Testis (tissue), 3 donors: ENCODE results near the gene WLS. TPM values are rescaled to one million over a fixed set of nuclear protein-coding genes. Genes with fewer than 3 reads are reported as not detected.

ENCODE experiments used
- DNase-seq: peaks from one replicate; pipeline ENCODE4 v3.0.0-alpha.2; 2019
- H3K27ac ChIP-seq, 2 donors: fragments of 200-600 bp; sonication (generic); one replicate each; pipeline ENCODE4 v1.5.1; 2019
- H3K27me3 ChIP-seq: fragments of 200-600 bp; sonication (generic); one replicate; pipeline ENCODE4 v1.5.1; 2019
- H3K36me3 ChIP-seq: fragments of 200-600 bp; sonication (generic); one replicate; pipeline ENCODE4 v1.5.1; 2017; ENCODE audit warnings: low read depth; ENCODE audit errors: missing control alignments
- H3K4me1 ChIP-seq: fragments of 200-600 bp; sonication (generic); one replicate; pipeline ENCODE4 v1.5.1; 2019
- H3K4me3 ChIP-seq, 2 donors: fragments of 200-600 bp; sonication (generic); one replicate each; pipeline ENCODE4 v1.5.1; 2017 to 2019
- H3K9me3 ChIP-seq: fragments of 200-600 bp; sonication (generic); one replicate; pipeline ENCODE4 v1.5.1; 2017
- POLR2A ChIP-seq: fragments of 450-650 bp; IDR thresholded peaks from one replicate; pipeline ENCODE4 v1.6.1; 2017; ENCODE audit warnings: antibody characterized with exemption, mild to moderate bottlenecking, moderate library complexity
- WGBS, 2 donors: methylation state at CpG; one replicate each; pipeline ENCODE4 v1.1.5; 2018; 5-methylcytosine and 5-hydroxymethylcytosine counted together
- intact Hi-C: fragments of 100-400 bp; cut with DNase I; formaldehyde crosslinking; loops from one replicate; pipeline ENCODE4 v1.15.1; 2023; ENCODE audit warnings: low total_unique reads
- polyA plus RNA-seq: library from polyadenylated mRNA; stranded (reverse); fragments of 350-450 nt; fragmentation: Illumina TruSeq; extraction: RNeasy Lipid Tissue Mini Kit (QIAGEN cat#74804); gene quantifications from one replicate; pipeline ENCODE4 v1.2.3, GENCODE V29; 2014; ENCODE audit warnings: low read depth, low replicate concordance; ENCODE audit not compliant: insufficient read depth
- total RNA-seq, 2 donors: library from RNA; depleted of rRNA; stranded (reverse); fragments of >200 nt; gene quantifications; one replicate each; pipeline ENCODE4 v1.2.3, GENCODE V29; 2016
- TF ChIP-seq, protein P1 (sequence below), 3 experiments: fragments of 450-650 bp in 2 of 3; fragments of 200-600 bp in 1 of 3; sonication (generic) in 1 of 3; IDR thresholded peaks; one replicate each; pipeline ENCODE4 v1.5.1; 2016 to 2019; ENCODE audit warnings: antibody characterized with exemption in 3 of 3, mild to moderate bottlenecking in 2 of 3, moderate library complexity in 1 of 3

The WLS gene
- total and polyA plus RNA-seq, 3 donors from 2014 or later, result 32.6 to 93.7 (median 75.5) TPM

DNA sequence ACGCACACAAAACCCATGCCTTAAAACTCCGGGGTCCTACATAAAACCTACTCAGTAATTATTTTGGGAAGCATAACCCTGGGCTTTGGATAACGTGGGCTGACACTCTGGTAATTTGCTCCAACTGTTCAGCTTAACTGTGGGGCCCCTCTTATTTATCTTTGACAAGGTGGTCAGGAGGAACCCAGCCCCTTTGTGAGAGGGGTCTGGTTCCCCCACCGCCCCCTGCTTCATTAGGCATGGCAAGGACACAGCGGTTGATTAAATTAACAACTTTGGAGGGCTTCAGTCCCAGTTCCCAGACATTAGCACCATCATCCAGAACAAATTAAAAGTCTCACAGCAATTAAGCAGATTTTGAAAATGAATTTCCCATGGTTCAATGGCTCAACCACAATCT, 14.7 kb downstream of the WLS start:
- H3K36me3 ChIP-seq, result no peaks in the 10 kb centered on the region
- WGBS, 2 donors, result 91 to 93% methylated on average over 5 of the region's 5 CpGs
- H3K9me3 ChIP-seq, result no peaks in the 10 kb centered on the region
- intact Hi-C loops, result no loop called here
- H3K27me3 ChIP-seq, result no peaks in the 10 kb centered on the region
- no peak for DNase-seq
- H3K27ac ChIP-seq, result no peak overlapping the region
- TF ChIP-seq, protein P1, sequence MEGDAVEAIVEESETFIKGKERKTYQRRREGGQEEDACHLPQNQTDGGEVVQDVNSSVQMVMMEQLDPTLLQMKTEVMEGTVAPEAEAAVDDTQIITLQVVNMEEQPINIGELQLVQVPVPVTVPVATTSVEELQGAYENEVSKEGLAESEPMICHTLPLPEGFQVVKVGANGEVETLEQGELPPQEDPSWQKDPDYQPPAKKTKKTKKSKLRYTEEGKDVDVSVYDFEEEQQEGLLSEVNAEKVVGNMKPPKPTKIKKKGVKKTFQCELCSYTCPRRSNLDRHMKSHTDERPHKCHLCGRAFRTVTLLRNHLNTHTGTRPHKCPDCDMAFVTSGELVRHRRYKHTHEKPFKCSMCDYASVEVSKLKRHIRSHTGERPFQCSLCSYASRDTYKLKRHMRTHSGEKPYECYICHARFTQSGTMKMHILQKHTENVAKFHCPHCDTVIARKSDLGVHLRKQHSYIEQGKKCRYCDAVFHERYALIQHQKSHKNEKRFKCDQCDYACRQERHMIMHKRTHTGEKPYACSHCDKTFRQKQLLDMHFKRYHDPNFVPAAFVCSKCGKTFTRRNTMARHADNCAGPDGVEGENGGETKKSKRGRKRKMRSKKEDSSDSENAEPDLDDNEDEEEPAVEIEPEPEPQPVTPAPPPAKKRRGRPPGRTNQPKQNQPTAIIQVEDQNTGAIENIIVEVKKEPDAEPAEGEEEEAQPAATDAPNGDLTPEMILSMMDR (IDR thresholded peaks at IDR 0.05), result no peak
- TF ChIP-seq POLR2A, result no peak
- H3K4me3 ChIP-seq, result no peak overlapping the region
- H3K4me1 ChIP-seq, result no peaks in the 10 kb centered on the region

DNA sequence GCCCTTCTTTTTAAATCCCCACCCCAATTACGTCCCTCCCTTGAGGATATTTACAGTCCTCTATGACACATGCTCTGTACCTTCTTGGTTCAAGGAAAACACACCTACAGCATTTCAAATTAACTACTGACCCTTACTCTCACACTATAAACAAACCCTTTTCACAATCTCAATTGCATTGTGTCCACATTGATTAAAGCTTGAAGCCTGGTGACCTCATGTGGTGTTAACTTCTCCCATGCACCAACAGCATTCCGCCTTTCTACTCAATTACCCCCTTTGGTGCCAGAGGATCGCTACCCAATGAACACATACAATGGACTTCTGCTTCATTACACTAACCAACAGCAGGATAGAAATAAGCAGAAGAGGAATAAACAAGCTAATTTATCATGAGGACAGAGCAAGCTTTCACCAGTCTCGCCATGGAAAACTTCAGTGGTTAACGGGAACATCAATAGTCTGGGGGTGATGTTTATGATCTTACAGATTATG, 15.2 kb downstream of the WLS start:
- WGBS, 2 donors, result 91 to 92% methylated on average over 5 of the region's 5 CpGs
- TF ChIP-seq POLR2A, result no peak
- TF ChIP-seq, protein P1 (IDR thresholded peaks at IDR 0.05), result no peak
- intact Hi-C loops, result no loop called here
- Histone ChIP-seq H3K36me3 (no peaks in the 10 kb centered on the region), H3K4me3 (no peak overlapping the region), H3K27me3 (no peaks in the 10 kb centered on the region), H3K27ac (no peak overlapping the region), H3K4me1 (no peaks in the 10 kb centered on the region), H3K9me3 (no peaks in the 10 kb centered on the region)
- no peak for DNase-seq

DNA sequence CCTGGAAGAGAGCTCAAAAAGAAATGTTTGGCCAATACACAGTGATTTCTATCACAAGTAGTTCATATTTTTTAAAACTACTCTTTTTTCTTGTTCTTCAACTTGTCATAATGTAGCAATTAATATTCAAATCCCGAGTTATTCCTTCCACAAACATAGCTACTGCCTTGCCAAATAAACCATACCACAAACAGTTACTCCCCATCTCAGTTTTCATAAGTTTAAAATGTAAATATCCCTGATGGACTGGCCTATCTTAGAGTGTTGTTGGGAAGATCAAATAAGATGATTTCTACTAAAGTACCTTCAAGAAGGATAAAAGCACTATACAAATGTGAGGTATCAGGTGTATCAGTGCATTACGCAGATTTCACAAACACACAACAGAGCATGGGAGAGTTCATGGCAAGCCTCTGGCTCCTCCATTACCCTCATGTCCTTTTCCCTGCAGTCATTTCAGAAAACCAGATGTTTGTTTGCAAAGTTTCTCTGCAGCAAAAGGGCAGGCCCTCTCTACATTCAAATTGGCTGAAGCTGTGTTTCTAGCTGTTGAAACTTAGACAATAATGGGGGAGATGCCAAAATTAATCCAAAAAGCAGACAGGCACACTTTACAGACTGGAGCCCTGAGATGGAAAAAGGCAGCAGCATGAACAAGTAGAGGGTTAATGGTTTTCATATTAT, 16.1 kb downstream of the WLS start:
- Histone ChIP-seq H3K27ac (no peak overlapping the region), H3K9me3 (no peaks in the 10 kb centered on the region), H3K36me3 (no peaks in the 10 kb centered on the region), H3K4me1 (no peaks in the 10 kb centered on the region), H3K4me3 (no peak overlapping the region), H3K27me3 (no peaks in the 10 kb centered on the region)
- WGBS, 2 donors, result 59 to 64% methylated on average over 2 of the region's 2 CpGs
- no peak for TF ChIP-seq POLR2A
- TF ChIP-seq, protein P1 (IDR thresholded peaks at IDR 0.05), result no peak
- no peak for DNase-seq
- intact Hi-C loops, result no loop called here

DNA sequence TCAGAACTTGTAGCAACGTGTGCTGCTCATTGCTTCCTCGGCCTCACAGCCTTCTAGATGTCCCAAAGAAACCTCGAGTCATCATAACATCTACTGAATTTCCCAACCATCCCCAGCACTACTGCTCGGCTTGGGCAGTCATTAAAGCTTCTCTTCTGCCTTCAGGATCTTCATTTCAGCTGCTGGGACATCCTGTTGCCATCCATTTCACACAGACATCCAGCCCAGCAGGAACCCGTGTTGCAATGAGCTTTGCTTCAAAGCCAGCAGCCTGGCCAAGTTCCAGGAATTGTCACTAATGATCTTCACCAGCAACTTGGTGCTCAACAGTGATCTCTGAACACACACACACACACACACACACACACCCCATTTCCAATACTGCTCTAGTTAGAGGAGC, 18.5 kb downstream of the WLS start:
- Histone ChIP-seq H3K27ac (no peak overlapping the region), H3K27me3 (no peaks in the 10 kb centered on the region), H3K9me3 (no peaks in the 10 kb centered on the region), H3K4me1 (peaks cover 12% of the 10 kb centered on the region), H3K4me3 (no peak overlapping the region), H3K36me3 (no peaks in the 10 kb centered on the region)
- intact Hi-C loops, result no loop called here
- 62 to 72% methylated on average over 5 of the region's 5 CpGs for WGBS, 2 donors
- TF ChIP-seq POLR2A, result no peak
- TF ChIP-seq, protein P1 (IDR thresholded peaks at IDR 0.05), result no peak
- DNase-seq, result peak; percentile 69
